NCI-H226 (cell line): ENCODE results near the gene SEC24D.
A peak's percentile ranks its signal among the peaks of the same experiment; 100 is the strongest.
"Not testable (repeated sequence)": the region's sequence is repeated elsewhere in the genome, so short reads cannot be mapped to it uniquely, and the experiment has no call there.

ENCODE experiments used
- DNase-seq: peaks from one replicate; pipeline ENCODE4 v3.0.0-alpha.2; 2015

Gene SEC24D

DNA sequence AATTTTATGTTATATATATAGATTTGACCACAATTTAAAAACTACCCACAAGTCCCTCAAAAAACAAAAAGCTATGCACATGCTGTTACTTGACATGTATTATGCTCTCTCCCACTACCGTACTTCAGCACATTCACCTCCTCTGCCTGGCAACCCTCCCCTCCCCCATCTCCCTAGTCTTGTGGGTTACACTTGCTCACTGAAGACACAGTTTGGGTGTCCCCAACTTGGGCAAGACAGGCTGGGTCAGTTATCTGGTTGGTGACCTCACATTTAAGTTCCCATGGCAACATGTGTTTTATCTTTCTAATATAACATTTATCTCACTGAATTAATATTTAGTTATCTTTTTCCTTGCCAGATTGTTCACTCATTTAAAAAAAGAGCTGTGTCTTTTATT is 32.7 kb downstream of the SEC24D start:
- DNase-seq = no peak

- DNase-seq = no peak
Observed at GRCh38 chr4:118801895-118802575, 33.9 kb downstream of the SEC24D start.

DNA sequence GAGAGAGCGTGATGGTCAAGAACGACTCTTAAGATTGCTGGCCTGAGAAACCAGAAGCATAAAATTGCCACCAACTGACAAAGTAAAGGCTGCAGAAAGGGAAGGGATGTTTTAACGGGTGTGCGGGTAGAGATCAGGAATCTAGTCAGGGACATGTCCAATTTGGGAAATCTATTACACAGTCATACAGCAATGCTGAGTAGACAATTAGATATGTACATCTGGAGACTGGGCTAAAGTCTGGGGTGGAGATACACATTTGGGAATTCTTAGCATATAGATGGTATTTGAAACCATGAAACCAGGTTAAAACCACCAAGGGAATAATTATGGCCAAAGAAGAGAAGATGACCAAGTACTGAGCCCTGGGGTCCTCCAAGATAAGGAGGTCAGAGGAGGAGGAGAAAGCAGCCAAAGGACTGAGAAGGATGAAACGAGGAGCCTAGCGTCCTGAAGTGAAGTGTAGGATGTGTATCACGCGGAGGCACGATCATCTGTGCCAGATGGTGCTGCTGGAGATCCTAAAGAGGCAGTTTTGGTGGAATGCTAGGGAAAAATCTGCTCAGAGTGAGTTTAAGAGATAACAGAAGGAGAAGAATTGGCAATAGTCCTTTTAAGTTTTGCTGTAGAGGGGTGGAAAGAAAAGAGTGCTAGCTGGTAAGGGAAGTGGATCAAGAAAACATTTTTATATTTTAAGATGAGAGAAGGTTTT is 36.5 kb downstream of the SEC24D start:
- DNase-seq = no peak

DNA sequence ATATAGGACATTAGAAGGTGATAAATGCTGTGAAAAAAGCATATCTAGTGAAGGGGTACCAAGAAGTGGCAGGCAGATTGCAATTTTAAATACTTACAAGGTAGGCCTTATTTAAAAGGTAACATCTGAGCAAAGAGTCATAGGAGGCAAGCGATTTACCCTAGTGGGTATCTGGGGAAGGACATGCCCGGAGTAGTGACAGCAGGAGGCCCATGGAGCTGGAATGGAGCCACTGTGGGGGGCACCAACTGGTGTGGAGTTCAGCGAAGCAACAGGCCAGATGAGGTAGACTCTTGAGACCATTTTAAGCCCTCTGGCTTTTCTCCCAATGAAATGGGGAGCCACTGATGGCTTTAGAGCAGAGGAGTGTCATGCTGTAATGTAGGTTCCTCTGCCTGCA is 37.3 kb downstream of the SEC24D start:
- no peak for DNase-seq

DNA sequence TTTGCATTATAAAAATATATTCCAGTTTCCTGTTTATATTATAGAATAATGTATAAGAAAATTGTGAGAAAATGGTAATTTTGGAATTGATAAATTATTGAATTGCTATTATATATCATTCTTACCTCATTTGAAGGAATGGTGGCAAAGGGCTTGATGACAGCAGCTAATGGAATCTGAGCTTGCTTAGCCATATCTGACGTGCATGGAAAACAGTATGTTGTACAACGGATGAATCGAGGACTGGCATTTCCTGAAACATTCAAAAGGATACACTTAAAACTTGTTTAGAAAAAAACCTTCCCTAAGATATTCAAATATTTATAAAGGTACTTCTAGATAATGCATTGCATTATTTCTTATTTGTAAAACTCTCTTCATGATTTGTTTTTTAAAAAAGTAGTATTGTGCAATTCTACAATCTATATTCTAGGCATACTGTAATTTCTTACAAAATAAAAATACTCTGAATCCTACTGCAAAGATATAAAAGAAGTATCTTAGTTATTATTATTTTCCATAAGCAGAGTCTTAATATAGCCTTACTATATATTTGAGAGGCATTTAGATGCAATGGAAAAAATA is 38.3 kb downstream of the SEC24D start:
- no peak for DNase-seq

DNA sequence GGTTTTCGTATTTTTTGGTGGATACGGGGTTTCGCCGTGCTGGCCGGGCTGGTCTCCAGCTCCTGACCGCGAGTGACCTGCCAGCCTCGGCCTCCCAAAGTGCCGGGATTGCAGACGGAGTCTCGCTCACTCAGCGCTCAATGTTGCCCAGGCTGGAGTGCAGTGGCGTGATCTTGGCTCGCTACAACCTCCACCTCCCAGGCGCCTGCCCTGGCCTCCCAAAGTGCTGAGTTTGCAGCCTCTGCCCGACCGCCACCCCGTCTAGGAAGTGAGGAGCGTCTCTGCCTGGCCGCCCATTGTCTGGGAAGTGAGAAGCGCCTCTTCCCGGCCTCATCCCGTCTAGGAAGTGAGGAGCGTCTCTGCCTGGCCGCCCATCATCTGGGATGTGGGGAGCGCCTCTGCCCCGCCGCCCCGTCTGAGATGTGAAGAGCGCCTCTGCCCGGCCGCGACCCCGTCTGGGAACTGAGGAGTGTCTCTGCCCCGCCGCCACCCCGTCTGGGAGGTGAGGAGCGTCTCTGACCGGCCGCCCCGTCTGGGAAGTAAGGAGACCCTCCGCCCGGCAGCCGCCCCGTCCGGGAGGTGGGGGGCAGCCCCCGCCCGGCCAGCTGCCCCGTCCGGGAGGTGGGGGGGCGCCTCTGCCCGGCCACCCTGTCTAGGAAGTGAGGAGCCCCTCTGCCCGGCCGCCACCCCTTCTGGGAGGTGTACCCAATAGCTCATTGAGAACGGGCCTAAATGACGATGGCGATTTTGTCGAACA is 44.1 kb downstream of the SEC24D start:
- not testable (repeated sequence) for DNase-seq

DNA sequence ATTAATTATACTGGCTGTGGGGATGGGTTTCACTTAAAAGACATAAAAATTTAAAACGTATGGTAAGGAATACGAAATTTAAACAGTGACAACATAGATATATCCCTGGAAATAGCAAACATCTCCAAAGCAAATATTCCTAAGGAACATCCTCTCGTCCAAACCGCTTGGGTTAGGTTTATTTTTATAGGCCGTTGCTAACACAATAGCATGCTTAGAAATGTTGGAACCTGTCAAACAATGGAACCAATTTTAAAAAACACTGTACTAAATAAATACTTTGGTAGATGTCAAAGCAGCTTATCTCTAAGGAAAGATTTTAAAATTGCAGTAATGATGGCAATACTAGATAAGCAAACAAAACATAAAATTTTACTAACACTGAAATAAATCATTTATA is 45.4 kb downstream of the SEC24D start:
- DNase-seq = no peak

DNA sequence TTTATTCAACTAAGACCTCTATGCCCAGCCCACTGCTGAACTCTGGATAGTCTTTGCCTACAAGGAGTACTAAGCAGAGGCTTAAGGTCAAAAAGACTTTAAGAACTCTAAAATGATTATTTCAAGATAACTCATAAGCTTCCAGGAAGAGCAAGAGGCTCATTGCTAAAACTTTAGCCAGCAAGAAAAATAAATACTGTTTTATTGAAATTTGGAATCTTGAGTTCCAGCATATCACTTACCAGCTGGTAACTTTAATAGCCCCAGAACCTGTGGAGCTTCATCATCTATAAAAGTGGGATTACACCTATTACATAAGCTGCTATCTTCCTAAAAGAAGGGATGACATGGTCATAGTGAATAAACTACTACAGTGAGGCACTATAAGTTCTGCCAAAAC is 47.0 kb downstream of the SEC24D start:
- DNase-seq = no peak

DNA sequence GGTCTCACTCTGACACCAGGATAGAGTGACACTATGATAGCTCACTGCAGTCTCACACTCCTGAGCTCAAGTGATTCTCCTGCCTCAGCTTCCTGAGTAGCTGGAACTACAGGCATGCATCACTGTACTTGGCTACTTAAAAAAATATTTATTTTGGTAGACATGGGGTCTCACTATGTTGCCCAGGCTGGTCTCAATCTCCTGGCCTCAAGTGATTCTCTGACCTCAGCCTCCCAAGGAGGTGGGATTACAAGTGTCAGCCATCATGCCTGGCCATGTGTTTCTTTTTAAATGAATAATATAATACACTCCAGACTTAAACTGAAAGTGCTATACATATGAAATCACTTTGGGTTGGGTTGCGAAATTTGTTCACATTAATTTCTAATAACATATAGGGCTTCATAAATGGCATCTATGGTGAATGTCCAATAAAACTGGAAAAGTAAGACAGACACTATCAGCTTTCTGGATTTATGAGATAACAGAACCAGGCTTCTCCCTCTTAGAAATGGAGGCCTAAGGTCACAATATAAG is 48.0 kb downstream of the SEC24D start:
- no peak for DNase-seq

DNA sequence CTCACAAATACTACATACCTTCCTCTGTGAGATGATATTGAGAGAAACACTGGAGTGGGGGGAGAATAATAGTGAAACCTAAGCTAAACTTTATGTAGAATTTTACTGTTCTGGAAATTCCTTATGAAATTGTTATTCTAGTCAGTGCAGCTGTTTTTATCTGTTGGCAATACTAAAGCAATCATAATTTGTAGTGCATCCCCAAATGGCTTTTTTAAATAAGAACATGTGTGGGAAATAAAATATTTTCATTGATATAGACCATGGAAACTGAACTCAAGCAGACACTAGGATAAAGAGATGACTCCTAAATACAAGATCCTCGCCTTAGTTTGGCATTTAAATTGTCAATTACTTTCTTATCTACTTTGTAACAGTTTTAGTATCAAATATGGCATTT is 51.1 kb downstream of the SEC24D start:
- no peak for DNase-seq

DNA sequence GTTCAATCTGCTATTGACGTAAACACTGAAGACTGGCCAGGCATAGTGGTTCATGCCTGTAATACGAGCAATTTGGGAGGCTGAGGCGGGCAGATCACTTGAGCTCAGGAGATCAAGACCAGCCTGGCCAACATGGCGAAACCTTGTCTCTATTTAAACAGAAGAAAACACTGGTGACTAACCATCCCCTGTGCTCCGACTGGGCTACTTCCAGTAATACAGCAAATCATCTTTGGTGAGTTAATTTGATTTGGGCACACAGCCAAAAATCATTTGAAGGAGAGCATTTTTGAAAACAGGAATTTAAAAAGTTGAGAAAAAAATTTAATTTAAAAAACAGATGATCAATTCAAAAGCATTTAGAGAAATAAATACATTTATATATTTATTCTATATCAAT is 52.0 kb downstream of the SEC24D start:
- no peak for DNase-seq

GRCh38 chr4:118782886-118783285 is 53.0 kb downstream of the SEC24D start:
- not testable (repeated sequence) for DNase-seq

- not testable (repeated sequence) for DNase-seq
Observed at GRCh38 chr4:118777649-118778048, 58.3 kb downstream of the SEC24D start.

- DNase-seq = not testable (repeated sequence)
Observed at GRCh38 chr4:118776955-118777640, 58.8 kb downstream of the SEC24D start.

DNA sequence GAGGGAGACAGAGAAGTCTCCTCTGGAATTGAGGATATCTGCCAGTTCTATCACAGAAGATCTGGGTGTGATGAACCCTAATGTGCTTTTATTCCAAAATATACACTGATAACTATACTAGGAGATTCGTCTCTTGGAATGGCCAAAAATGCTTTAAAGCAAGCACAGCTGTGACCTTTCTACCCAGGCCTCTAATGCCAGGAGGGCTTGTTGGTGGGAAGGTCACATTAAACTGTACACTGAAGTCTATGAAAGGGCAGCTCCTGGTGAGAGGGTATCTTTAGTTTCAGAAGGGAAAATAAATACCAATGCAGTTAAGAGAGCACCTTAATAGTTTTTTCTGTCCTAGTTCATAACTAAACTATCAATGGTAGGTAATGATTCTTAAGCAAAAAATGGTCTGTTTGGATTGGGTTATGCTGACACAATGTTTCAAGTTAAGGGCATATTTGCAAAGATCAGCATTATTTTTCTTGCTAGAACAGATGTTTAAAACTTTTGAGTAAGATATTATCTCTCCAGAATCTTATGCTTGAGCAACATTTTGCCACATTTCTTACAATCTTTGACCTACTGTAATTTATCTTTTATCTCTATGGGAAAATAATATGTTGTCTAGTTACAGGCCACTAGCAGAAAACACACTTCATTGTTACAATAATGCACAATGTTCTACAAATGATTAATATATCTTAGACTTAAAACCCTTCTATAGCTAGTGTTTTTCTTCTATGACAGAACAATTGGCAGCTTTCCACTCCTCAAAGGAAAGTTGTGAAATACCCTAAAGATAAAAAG is 59.6 kb downstream of the SEC24D start:
- DNase-seq = peak; percentile 22

- DNase-seq = no peak
Observed at GRCh38 chr4:118775405-118775804, 60.5 kb downstream of the SEC24D start.

- DNase-seq = peak; percentile 42
Observed at GRCh38 chr4:118774989-118775388, 60.9 kb downstream of the SEC24D start.

DNA sequence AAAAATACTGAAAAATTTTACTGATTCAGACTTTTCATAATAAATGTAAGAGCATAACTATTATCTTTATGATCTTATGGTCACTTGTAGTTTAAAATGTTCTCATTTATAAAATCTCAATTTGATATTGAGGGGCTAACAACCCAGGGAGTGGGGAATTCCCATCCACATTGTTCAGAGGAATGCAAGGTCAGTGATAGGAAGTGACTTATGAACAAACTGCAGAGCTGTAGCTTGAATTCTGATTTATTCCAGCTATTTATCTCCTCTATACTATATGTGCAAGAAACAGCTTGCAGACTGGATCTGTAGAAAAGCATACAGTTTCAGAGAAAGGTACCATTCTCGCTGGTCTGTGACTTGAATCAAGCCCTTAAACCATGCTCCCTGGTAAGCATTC is 61.6 kb downstream of the SEC24D start:
- DNase-seq = no peak

GRCh38 chr4:118773429-118773792 is 62.5 kb downstream of the SEC24D start:
- no peak for DNase-seq

DNA sequence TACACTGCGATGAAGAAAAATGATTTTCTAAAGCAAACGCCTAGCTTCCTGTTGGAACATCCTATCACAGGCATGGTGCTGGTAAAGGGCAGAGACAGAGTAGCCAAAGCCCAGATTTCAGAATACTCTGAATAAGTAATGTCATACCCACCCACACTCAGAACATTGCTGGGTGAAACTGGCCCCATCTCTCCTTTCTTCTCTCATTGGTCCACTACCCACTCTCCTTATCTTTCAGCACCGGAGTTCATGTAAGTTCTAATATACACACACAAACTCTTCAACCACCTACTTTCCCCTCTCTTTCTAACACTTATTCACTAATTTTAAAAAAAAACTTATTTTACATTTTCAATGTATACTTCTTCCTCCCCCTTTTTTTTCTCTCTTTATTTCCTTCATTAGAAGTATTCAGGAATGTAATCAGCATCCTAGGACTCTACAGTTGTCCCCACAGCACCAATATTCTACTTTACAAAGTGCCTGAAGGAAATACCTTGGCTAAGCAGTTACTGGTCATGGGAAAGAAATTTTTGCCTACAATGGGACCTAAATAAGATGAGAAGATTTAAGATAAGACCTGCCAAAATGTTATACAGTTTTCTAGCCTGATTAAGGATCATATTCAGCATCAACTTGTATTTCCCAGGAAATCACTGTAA is 63.0 kb downstream of the SEC24D start:
- no peak for DNase-seq

DNA sequence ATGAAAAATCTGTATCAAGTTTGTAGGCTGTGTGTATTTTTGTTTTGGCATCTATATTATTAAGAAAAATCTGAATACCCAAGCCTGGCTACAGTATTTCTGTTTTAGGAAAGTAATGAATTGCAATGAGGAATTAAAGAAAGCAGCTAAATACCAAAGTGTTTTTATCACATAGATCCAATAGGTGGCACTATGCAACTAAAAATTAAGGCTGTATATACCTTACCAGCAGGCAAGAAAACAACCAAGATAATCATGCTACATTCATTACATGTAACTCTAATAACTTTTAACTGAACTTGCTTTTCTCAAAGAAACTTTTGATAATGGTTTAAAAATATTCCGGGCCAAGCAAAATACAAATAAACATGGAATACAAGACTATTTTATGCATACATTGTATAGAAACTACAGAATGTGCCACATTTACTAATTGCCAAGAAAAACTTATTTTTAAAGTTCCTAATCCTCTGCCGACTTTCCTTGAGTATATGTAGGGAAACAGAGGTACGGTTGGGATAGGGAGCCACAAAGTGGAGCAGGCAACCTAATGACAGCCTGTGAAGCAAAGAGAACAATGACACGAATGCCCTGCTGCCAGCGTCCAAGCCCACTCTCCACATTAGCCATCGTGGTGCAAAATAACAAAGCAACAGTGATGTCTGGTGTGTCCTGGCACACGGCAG is 63.7 kb downstream of the SEC24D start:
- no peak for DNase-seq
